ENCODE results near the gene CRYGB. TPM values are rescaled to one million over a fixed set of nuclear protein-coding genes. Genes with fewer than 3 reads are reported as not detected.

Gene CRYGB
- total RNA-seq, 4 donors from 2014 or later: not detected

GRCh38 chr2:208134928-208135586, 10.9 kb downstream of the CRYGB start:
- Histone ChIP-seq H3K4me3 (no peak overlapping the region), H3K4me1 (peaks cover 0 to 29% (median 1%) of the 10 kb centered on the region in 4 donors), H3K27ac (peak overlapping the region in 2 of 4 donors; percentile 37 to 81), H3K9me3 (no peaks in the 10 kb centered on the region), H3K36me3 (no peaks in the 10 kb centered on the region), H3K27me3 (no peaks in the 10 kb centered on the region)
- TF ChIP-seq POLR2A (IDR thresholded peaks at IDR 0.05) (no peak), CTCF (IDR thresholded peaks at IDR 0.05) (no peak)
- DNase-seq: no peak

- H3K4me1 ChIP-seq: peaks cover 0 to 32% (median 0%) of the 10 kb centered on the region in 4 donors
- peak overlapping the region in 3 of 4 donors; percentile 12 to 80 (median 59) for H3K27ac ChIP-seq
- no peaks in the 10 kb centered on the region for H3K27me3 ChIP-seq
- no peaks in the 10 kb centered on the region for H3K9me3 ChIP-seq
- H3K36me3 ChIP-seq: no peaks in the 10 kb centered on the region
- no peak for TF ChIP-seq POLR2A (IDR thresholded peaks at IDR 0.05)
- TF ChIP-seq CTCF (IDR thresholded peaks at IDR 0.05): no peak
- no peak overlapping the region for H3K4me3 ChIP-seq
- no peak for DNase-seq
Measured at GRCh38 chr2:208130712-208131110, 15.2 kb downstream of the CRYGB start.

- H3K27ac ChIP-seq: peak within 1 kb of the TSS in 3 of 4 donors; percentile 12 to 80 (median 59)
- H3K27me3 ChIP-seq: no peaks in the 10 kb centered on the region
- no peaks in the 10 kb centered on the region for H3K36me3 ChIP-seq
- peaks cover 0 to 29% (median 0%) of the 10 kb centered on the region in 4 donors for H3K4me1 ChIP-seq
- TF ChIP-seq CTCF (IDR thresholded peaks at IDR 0.05) (no peak), POLR2A (IDR thresholded peaks at IDR 0.05) (no peak)
- H3K9me3 ChIP-seq: no peaks in the 10 kb centered on the region
- peak within 1 kb of the TSS in 1 of 4 donors; percentile 3 for H3K4me3 ChIP-seq
- peak in 2 of 3 donors; percentile 63 to 83 for DNase-seq
Measured at GRCh38 chr2:208129744-208130711, 15.9 kb downstream of the CRYGB start, which contains the start of gene CRYGC. CRYGC (minus strand) TSS chr2:208129828; CDS start chr2:208129792, 36 bp downstream.

- Histone ChIP-seq H3K4me3 (no peak overlapping the region), H3K27ac (no peak overlapping the region), H3K36me3 (no peaks in the 10 kb centered on the region), H3K27me3 (no peaks in the 10 kb centered on the region), H3K4me1 (peaks cover 0 to 31% (median 0%) of the 10 kb centered on the region in 4 donors), H3K9me3 (no peaks in the 10 kb centered on the region)
- no peak for DNase-seq
- no peak for TF ChIP-seq CTCF (IDR thresholded peaks at IDR 0.05)
- no peak for TF ChIP-seq POLR2A (IDR thresholded peaks at IDR 0.05)
Measured at GRCh38 chr2:208128136-208128535, 17.8 kb downstream of the CRYGB start.

- no peak for DNase-seq
- TF ChIP-seq POLR2A (IDR thresholded peaks at IDR 0.05) (no peak), CTCF (IDR thresholded peaks at IDR 0.05) (no peak)
- no peaks in the 10 kb centered on the region for H3K27me3 ChIP-seq
- H3K4me1 ChIP-seq: peaks cover 0 to 31% (median 0%) of the 10 kb centered on the region in 4 donors
- no peak overlapping the region for H3K4me3 ChIP-seq
- no peaks in the 10 kb centered on the region for H3K36me3 ChIP-seq
- no peak overlapping the region for H3K27ac ChIP-seq
- no peaks in the 10 kb centered on the region for H3K9me3 ChIP-seq
Measured at GRCh38 chr2:208127090-208127489, 18.9 kb downstream of the CRYGB start.

Data from Peyer's patch (tissue), 4 donors.